Calu3 (cell line): ENCODE results near the gene TUBGCP5. TPM values are rescaled to one million over a fixed set of nuclear protein-coding genes. Genes with fewer than 3 reads are reported as not detected.

Source experiments
- BruUV-seq: library from RNA; stranded (reverse); fragments of 400-500 nt; replicated peaks from 2 replicates; lab custom pipeline; 2021; lab: Mats Ljungman, UMichigan
- CTCF ChIA-PET: fragments of 300-600 bp; sonication (Branson Sonifier 250); formaldehyde crosslinking; loops from one replicate; lab custom pipeline; 2022; ENCODE audit warnings: antibody characterized with exemption; lab: Charles Lee
- DNase-seq: peaks from one replicate; pipeline ENCODE4 v3.0.0; 2022
- H3K27ac Mint-ChIP-seq: one replicate; pipeline ENCODE4 v1.8.0; 2022; ENCODE audit warnings: mixed read lengths; ENCODE audit not compliant: unreplicated experiment
- H3K27me3 Mint-ChIP-seq: one replicate; pipeline ENCODE4 v1.8.0; 2022; ENCODE audit warnings: mixed read lengths; ENCODE audit not compliant: unreplicated experiment
- H3K36me3 Mint-ChIP-seq: one replicate; pipeline ENCODE4 v1.8.0; 2022; ENCODE audit warnings: mild to moderate bottlenecking, moderate library complexity, mixed read lengths; ENCODE audit not compliant: insufficient read depth, unreplicated experiment
- H3K4me1 Mint-ChIP-seq: one replicate; pipeline ENCODE4 v1.8.0; 2022; ENCODE audit warnings: mild to moderate bottlenecking, low read depth, mixed read lengths; ENCODE audit not compliant: unreplicated experiment
- H3K4me3 Mint-ChIP-seq: one replicate; pipeline ENCODE4 v1.8.0; 2022; ENCODE audit warnings: mild to moderate bottlenecking, low read depth, moderate library complexity, mixed read lengths; ENCODE audit not compliant: unreplicated experiment
- H3K9me3 Mint-ChIP-seq: one replicate; pipeline ENCODE4 v1.8.0; 2022; ENCODE audit warnings: low read depth, mixed read lengths; ENCODE audit not compliant: unreplicated experiment
- intact Hi-C: fragments of 100-400 bp; cut with micrococcal nuclease; formaldehyde crosslinking; loops from one replicate; pipeline ENCODE4 v1.10.0; 2022; ENCODE audit not compliant: unreplicated experiment
- total RNA-seq: library from RNA; stranded (reverse); gene quantifications from 2 replicates; pipeline ENCODE4 v1.2.3, GENCODE V29; 2022
- TF ChIP-seq, protein P1 (sequence below): fragments of 200-600 bp; IDR thresholded peaks from one replicate; pipeline ENCODE4 v1.8.0; 2022; ENCODE audit warnings: antibody characterized with exemption; ENCODE audit not compliant: unreplicated experiment

Gene TUBGCP5
- total RNA-seq, 1 experiment from 2014 or later = 6.8 TPM

GRCh38 chr15:23079766-23080165, 40.4 kb upstream of the TUBGCP5 start:
- DNase-seq = no peak
- BruUV-seq = no TSS peak

GRCh38 chr15:23075927-23076326, 36.6 kb upstream of the TUBGCP5 start:
- H3K27ac Mint-ChIP-seq = no peak overlapping the region
- TF ChIP-seq, protein P1, sequence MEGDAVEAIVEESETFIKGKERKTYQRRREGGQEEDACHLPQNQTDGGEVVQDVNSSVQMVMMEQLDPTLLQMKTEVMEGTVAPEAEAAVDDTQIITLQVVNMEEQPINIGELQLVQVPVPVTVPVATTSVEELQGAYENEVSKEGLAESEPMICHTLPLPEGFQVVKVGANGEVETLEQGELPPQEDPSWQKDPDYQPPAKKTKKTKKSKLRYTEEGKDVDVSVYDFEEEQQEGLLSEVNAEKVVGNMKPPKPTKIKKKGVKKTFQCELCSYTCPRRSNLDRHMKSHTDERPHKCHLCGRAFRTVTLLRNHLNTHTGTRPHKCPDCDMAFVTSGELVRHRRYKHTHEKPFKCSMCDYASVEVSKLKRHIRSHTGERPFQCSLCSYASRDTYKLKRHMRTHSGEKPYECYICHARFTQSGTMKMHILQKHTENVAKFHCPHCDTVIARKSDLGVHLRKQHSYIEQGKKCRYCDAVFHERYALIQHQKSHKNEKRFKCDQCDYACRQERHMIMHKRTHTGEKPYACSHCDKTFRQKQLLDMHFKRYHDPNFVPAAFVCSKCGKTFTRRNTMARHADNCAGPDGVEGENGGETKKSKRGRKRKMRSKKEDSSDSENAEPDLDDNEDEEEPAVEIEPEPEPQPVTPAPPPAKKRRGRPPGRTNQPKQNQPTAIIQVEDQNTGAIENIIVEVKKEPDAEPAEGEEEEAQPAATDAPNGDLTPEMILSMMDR = no peak
- BruUV-seq = no TSS peak
- no peak overlapping the region for H3K4me3 Mint-ChIP-seq
- no peaks in the 10 kb centered on the region for H3K36me3 Mint-ChIP-seq
- H3K9me3 Mint-ChIP-seq = no peaks in the 10 kb centered on the region
- CTCF ChIA-PET = no interaction called here
- H3K4me1 Mint-ChIP-seq = no peaks in the 10 kb centered on the region
- H3K27me3 Mint-ChIP-seq = peaks cover 32% of the 10 kb centered on the region
- intact Hi-C loops = no loop called here
- no peak for DNase-seq

More at GRCh38 chr15:23079766-23080165, 40.4 kb upstream of the TUBGCP5 start:
- TF ChIP-seq, protein P1 = no peak
- no peaks in the 10 kb centered on the region for H3K4me1 Mint-ChIP-seq
- H3K9me3 Mint-ChIP-seq = no peaks in the 10 kb centered on the region
- H3K27me3 Mint-ChIP-seq = peaks cover 11% of the 10 kb centered on the region
- no peaks in the 10 kb centered on the region for H3K36me3 Mint-ChIP-seq
- intact Hi-C loops = no loop called here
- no peak overlapping the region for H3K27ac Mint-ChIP-seq
- CTCF ChIA-PET = no interaction called here
- H3K4me3 Mint-ChIP-seq = no peak overlapping the region

DNA sequence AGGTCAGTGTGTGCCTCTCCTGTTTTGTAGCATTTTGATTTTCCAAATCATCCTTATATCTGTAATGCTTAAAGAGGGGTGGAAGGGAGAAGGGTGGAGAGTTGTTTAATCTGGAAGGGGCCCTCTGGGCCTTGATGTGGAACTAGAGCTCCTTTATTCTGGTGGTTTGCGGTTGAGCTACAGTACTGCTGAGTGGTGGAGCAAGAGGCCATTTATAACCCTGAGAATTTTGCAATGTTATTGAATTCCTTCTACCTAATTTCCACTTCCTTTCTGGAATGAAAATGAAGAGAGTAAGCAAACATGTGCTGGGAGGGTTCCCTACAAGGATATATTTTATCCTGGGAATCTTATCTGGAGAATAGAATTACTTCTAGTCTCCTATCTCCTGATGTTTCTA, 35.3 kb upstream of the TUBGCP5 start:
- Mint-ChIP-seq H3K9me3 (no peaks in the 10 kb centered on the region), H3K4me3 (no peak overlapping the region), H3K27ac (no peak overlapping the region), H3K4me1 (no peaks in the 10 kb centered on the region), H3K36me3 (no peaks in the 10 kb centered on the region), H3K27me3 (peaks cover 36% of the 10 kb centered on the region)
- CTCF ChIA-PET = no interaction called here
- no peak for DNase-seq
- no TSS peak for BruUV-seq
- intact Hi-C loops = no loop called here
- TF ChIP-seq, protein P1 = no peak

GRCh38 chr15:23073890-23074646, 34.7 kb upstream of the TUBGCP5 start:
- Mint-ChIP-seq H3K9me3 (no peaks in the 10 kb centered on the region), H3K4me1 (no peaks in the 10 kb centered on the region), H3K4me3 (no peak overlapping the region), H3K27ac (no peak overlapping the region), H3K27me3 (peaks cover 36% of the 10 kb centered on the region), H3K36me3 (no peaks in the 10 kb centered on the region)
- BruUV-seq = no TSS peak
- peak; percentile 2 for DNase-seq
- CTCF ChIA-PET = no interaction called here
- TF ChIP-seq, protein P1 = no peak
- intact Hi-C loops = no loop called here
